Naive thymus-derived CD4-positive, alpha-beta T cell (primary cell): ENCODE results near the gene TESPA1. TPM values are rescaled to one million over a fixed set of nuclear protein-coding genes. Genes with fewer than 3 reads are reported as not detected.

Experiments
- ATAC-seq: fragments of 150-1000 bp; cut with Tn5 transposase; 2 replicates; pipeline ENCODE4 v1.10.0; 2021; ENCODE audit warnings: mild to moderate bottlenecking, moderate library complexity
- CTCF ChIA-PET: fragments of 350-600 bp; sonication (Branson Sonifier 250); formaldehyde crosslinking; loops from one replicate; lab custom pipeline; 2021; ENCODE audit warnings: antibody characterized with exemption; lab: Charles Lee
- POLR2A ChIA-PET: fragments of 350-600 bp; sonication (Branson Sonifier 250); formaldehyde crosslinking; loops from one replicate; lab custom pipeline; 2021; ENCODE audit warnings: antibody characterized with exemption, inconsistent platforms; lab: Charles Lee
- DNase-seq, 9 donors: peaks; one replicate each; pipeline versions ENCODE4 v3.0.0 to v3.0.0-alpha.2; 2020 to 2022; ENCODE audit warnings: mixed read lengths in 1 of 9
- H3K27ac ChIP-seq: one replicate; pipeline ENCODE4 v1.7.0; 2013; ENCODE audit warnings: mild to moderate bottlenecking, low read depth, low read length, moderate library complexity
- H3K27me3 ChIP-seq, 2 donors: one replicate each; pipeline ENCODE4 v1.7.0; 2013; ENCODE audit warnings: low read length in 2 of 2, mild to moderate bottlenecking in 2 of 2, moderate library complexity in 2 of 2; ENCODE audit not compliant: control insufficient read depth in 2 of 2, insufficient read depth in 2 of 2
- H3K36me3 ChIP-seq, 3 experiments: 1 replicate in 2 of 3; 2 replicates in 1 of 3; pipeline ENCODE4 v1.7.0; 2013; ENCODE audit warnings: low read length in 3 of 3, mild to moderate bottlenecking in 3 of 3, moderate library complexity in 1 of 3; ENCODE audit not compliant: insufficient read depth in 3 of 3, control insufficient read depth in 2 of 3
- H3K4me1 ChIP-seq, 2 donors: one replicate each; pipeline ENCODE4 v1.7.0; 2013; ENCODE audit warnings: low read length in 2 of 2, mild to moderate bottlenecking in 2 of 2, moderate library complexity in 1 of 2; ENCODE audit not compliant: control insufficient read depth in 2 of 2, insufficient read depth in 2 of 2
- H3K4me3 ChIP-seq: 2 replicates; pipeline ENCODE4 v1.7.0; 2013; ENCODE audit warnings: mild to moderate bottlenecking, low read length
- H3K9me3 ChIP-seq, 3 experiments: 1 replicate in 2 of 3; 2 replicates in 1 of 3; pipeline ENCODE4 v1.7.0; 2013; ENCODE audit warnings: low read length in 3 of 3; ENCODE audit not compliant: control insufficient read depth in 2 of 3
- H3K27ac Mint-ChIP-seq, 9 donors: one replicate each; pipeline ENCODE4 v1.8.0; 2020 to 2022; ENCODE audit warnings: mixed read lengths in 9 of 9, mild to moderate bottlenecking in 8 of 9, moderate library complexity in 5 of 9, inconsistent platforms in 2 of 9
- H3K27me3 Mint-ChIP-seq, 5 donors: one replicate each; pipeline ENCODE4 v1.8.0; 2021 to 2022; ENCODE audit warnings: mixed read lengths in 5 of 5, mild to moderate bottlenecking in 1 of 5
- H3K36me3 Mint-ChIP-seq, 5 donors: one replicate each; pipeline ENCODE4 v1.8.0; 2020 to 2022; ENCODE audit warnings: mixed read lengths in 5 of 5, mild to moderate bottlenecking in 3 of 5, inconsistent platforms in 1 of 5
- H3K4me1 Mint-ChIP-seq, 7 donors: one replicate each; pipeline ENCODE4 v1.8.0; 2020 to 2022; ENCODE audit warnings: mixed read lengths in 7 of 7, mild to moderate bottlenecking in 3 of 7, inconsistent platforms in 1 of 7
- H3K4me3 Mint-ChIP-seq, 10 donors: one replicate each; pipeline ENCODE4 v1.8.0; 2020 to 2022; ENCODE audit warnings: mild to moderate bottlenecking in 10 of 10, mixed read lengths in 10 of 10, moderate library complexity in 6 of 10, inconsistent platforms in 2 of 10
- H3K9me3 Mint-ChIP-seq, 11 donors: one replicate each; pipeline ENCODE4 v1.8.0; 2020 to 2022; ENCODE audit warnings: mixed read lengths in 11 of 11, mild to moderate bottlenecking in 4 of 11, inconsistent platforms in 1 of 11, moderate library complexity in 1 of 11
- intact Hi-C, 2 donors: fragments of 100-400 bp; cut with micrococcal nuclease; formaldehyde crosslinking; loops; one replicate each; pipeline ENCODE4 v1.15.1; 2023
- polyA plus RNA-seq, 2 donors: library from polyadenylated mRNA; unstranded; fragments of 300-500 nt; fragmentation: Illumina TruSeq; gene quantifications; one replicate each; pipeline ENCODE4 v1.2.3, GENCODE V29; 2021
- total RNA-seq, 6 experiments: library from RNA in 5 of 6; stranded (reverse) in 5 of 6; gene quantifications; 1 replicate in 5 of 6; 2 replicates in 1 of 6; pipeline ENCODE4 v1.2.3 and lab custom pipeline; 2021 to 2026

TESPA1 gene
- total and polyA plus RNA-seq, 7 experiments from 2014 or later, result 120 to 314 (median 186) TPM

DNA sequence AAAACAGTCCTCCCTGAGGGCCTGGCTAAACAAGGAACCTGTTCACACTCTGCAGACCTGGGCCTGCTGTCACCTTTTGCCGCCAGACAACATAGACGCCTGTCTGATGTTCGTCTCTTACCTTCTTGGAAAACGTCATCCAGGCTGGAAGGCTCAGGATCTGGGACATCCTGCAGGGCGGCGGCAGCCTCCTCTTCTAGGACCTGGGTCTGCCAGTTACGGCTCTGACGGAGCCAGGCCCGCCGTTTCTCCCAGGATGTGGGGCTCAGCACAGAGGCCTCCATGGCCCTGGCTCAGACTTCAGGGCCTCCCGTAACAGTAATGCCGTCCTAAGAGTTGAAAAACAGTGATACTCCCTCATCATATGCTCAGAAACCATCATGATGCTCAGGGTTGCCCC, 10.3 kb downstream of the TESPA1 start:
- no peaks in the 10 kb centered on the region for H3K27me3 Mint-ChIP-seq
- H3K27ac Mint-ChIP-seq, result peak overlapping the region; percentile 9 to 98 (median 93)
- ATAC-seq (no peak), DNase-seq (no peak)
- H3K9me3 ChIP-seq, result no peaks in the 10 kb centered on the region
- H3K4me3 ChIP-seq, result no peak overlapping the region
- H3K36me3 Mint-ChIP-seq, result peaks cover 26 to 71% (median 66%) of the 10 kb centered on the region in 5 donors
- peak overlapping the region; percentile 52 for H3K27ac ChIP-seq
- H3K4me1 ChIP-seq, result peaks cover 35 to 78% of the 10 kb centered on the region in 2 donors
- ChIA-PET POLR2A (interaction anchor here (0.7 to 15.6 kb wide), 4 partner anchors 11 to 233 kb away, joined by 3 to 309 read pairs (median 78); partner anchors contain the start of gene TESPA1), CTCF (interaction anchor here (0.5 to 3.2 kb wide), 6 partner anchors 8 to 230 kb away, joined by 3 to 14 read pairs (median 4); no protein-coding TSS in a partner anchor)
- peaks cover 0 to 4% (median 0%) of the 10 kb centered on the region in 11 donors for H3K9me3 Mint-ChIP-seq
- H3K4me3 Mint-ChIP-seq, result peak overlapping the region; percentile 18 to 98 (median 72)
- H3K4me1 Mint-ChIP-seq, result peaks cover 64 to 99% (median 97%) of the 10 kb centered on the region in 7 donors
- H3K36me3 ChIP-seq, result peaks cover 4 to 35% (median 19%) of the 10 kb centered on the region in 3 experiments
- intact Hi-C loops, result no loop called here
- H3K27me3 ChIP-seq, result no peaks in the 10 kb centered on the region

DNA sequence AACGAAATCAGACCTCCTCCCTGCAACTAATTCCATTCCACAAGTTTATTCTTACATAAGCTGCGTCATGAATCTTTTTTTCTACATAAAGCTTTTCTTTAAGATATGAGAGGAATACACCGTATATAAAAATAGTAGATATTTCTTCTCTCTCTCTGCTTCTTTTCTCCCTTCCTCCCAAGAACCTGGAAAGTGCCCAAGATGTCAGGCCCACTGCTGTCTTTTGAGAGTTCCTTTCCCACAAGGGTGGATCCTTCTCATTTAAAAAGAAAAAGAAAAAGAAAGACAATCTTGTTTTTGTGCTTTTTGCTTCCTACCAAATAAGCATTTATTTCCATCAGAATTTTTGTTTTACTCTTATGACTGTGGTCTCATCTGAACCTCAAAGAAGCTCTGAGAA, 11.0 kb downstream of the TESPA1 start:
- H3K4me3 Mint-ChIP-seq, result peak overlapping the region in 9 of 10 donors; percentile 12 to 98 (median 78)
- H3K27ac Mint-ChIP-seq, result peak overlapping the region; percentile 10 to 98 (median 93)
- Histone ChIP-seq H3K36me3 (peaks cover 4 to 35% (median 19%) of the 10 kb centered on the region in 3 experiments), H3K27ac (peak overlapping the region; percentile 52), H3K4me1 (peaks cover 28 to 73% of the 10 kb centered on the region in 2 donors), H3K9me3 (no peaks in the 10 kb centered on the region), H3K27me3 (no peaks in the 10 kb centered on the region), H3K4me3 (no peak overlapping the region)
- peaks cover 0 to 4% (median 0%) of the 10 kb centered on the region in 11 donors for H3K9me3 Mint-ChIP-seq
- peaks cover 59 to 98% (median 93%) of the 10 kb centered on the region in 7 donors for H3K4me1 Mint-ChIP-seq
- ATAC-seq (no peak), DNase-seq (no peak)
- ChIA-PET POLR2A (interaction anchor here (0.7 to 15.6 kb wide), 6 partner anchors 12 to 255 kb away, joined by 3 to 309 read pairs (median 4); partner anchors contain the start of gene TESPA1), CTCF (interaction anchor here (0.9 to 2.8 kb wide), 5 partner anchors 9 to 224 kb away, joined by 3 to 9 read pairs (median 4); no protein-coding TSS in a partner anchor)
- intact Hi-C loops, result no loop called here
- no peaks in the 10 kb centered on the region for H3K27me3 Mint-ChIP-seq
- peaks cover 23 to 64% (median 62%) of the 10 kb centered on the region in 5 donors for H3K36me3 Mint-ChIP-seq

DNA sequence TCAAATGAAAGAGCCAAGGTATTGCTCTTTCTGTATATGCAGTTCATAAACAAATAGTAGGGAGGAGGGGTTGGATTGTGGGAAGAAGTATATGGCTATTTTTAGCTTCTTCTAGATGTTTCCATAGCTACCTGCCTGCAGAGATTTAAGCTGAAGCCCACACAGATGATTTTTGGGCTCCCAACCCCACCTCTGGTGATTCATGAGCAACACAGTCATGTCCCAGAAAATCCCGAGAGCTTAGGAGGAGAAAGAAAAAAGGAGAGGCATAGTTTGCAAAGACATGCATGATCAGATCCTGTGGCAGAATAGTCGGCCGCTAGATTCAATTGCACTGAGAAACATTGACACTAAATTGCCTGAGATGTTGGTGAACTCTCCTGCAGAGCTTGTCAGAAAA, 13.8 kb downstream of the TESPA1 start:
- Mint-ChIP-seq H3K27ac (peak overlapping the region; percentile 46 to 98 (median 89)), H3K9me3 (peaks cover 0 to 3% (median 0%) of the 10 kb centered on the region in 11 donors), H3K36me3 (peaks cover 28 to 68% (median 64%) of the 10 kb centered on the region in 5 donors), H3K27me3 (no peaks in the 10 kb centered on the region), H3K4me1 (peaks cover 52 to 98% (median 95%) of the 10 kb centered on the region in 7 donors), H3K4me3 (peak overlapping the region in 8 of 10 donors; percentile 4 to 60 (median 30))
- intact Hi-C loops, result no loop called here
- Histone ChIP-seq H3K27me3 (no peaks in the 10 kb centered on the region), H3K4me1 (peaks cover 21 to 81% of the 10 kb centered on the region in 2 donors), H3K36me3 (peaks cover 9 to 49% (median 37%) of the 10 kb centered on the region in 3 experiments), H3K27ac (peak overlapping the region; percentile 53), H3K9me3 (no peaks in the 10 kb centered on the region), H3K4me3 (no peak overlapping the region)
- CTCF ChIA-PET, result interaction anchor here (0.8 to 3.5 kb wide), 6 partner anchors 9 to 221 kb away, joined by 3 to 20 read pairs (median 6); no protein-coding TSS in a partner anchor
- ATAC-seq, result no peak
- POLR2A ChIA-PET, result interaction anchor here (1.1 to 15.6 kb wide), 4 partner anchors 9 to 225 kb away, joined by 4 to 309 read pairs (median 97); partner anchors contain the start of gene TESPA1
- DNase-seq, result no peak

DNA sequence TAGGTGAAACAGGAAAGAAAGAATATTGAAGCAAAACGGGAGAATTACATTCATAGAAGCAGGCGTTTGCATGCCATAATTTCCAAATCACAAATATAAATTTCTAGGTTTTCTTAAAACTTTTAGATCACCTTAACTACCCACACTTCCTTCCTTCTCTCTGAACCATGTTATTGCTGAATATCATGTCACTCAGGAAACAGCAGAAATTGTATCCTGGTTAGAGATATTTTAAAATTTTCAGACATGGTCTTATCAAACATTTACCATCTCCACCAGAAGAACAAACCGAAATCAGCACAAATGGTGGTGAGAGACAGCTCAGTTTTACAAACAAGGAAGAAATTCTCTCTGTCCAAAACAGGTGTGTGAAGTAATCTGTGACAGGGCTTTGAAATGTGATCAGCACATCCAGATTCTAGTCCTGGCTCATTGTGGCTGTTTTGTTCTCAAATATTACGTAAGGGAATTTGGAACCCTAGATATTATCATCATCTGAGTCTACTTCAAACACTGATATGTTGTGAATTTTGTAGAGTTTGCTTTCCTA, 16.3 kb downstream of the TESPA1 start:
- H3K27ac ChIP-seq, result peak overlapping the region; percentile 57
- ATAC-seq (peak; percentile 79), DNase-seq (peak in 7 of 9 donors; percentile 43 to 77 (median 64))
- H3K36me3 ChIP-seq, result peaks cover 17 to 54% (median 41%) of the 10 kb centered on the region in 3 experiments
- H3K4me3 ChIP-seq, result peak overlapping the region; percentile 2
- Mint-ChIP-seq H3K27me3 (no peaks in the 10 kb centered on the region), H3K9me3 (peaks cover 0 to 2% (median 0%) of the 10 kb centered on the region in 11 donors), H3K4me1 (peaks cover 39 to 95% (median 94%) of the 10 kb centered on the region in 7 donors), H3K36me3 (peaks cover 24 to 68% (median 67%) of the 10 kb centered on the region in 5 donors), H3K4me3 (peak overlapping the region; percentile 38 to 88 (median 79)), H3K27ac (peak overlapping the region; percentile 82 to 96 (median 90))
- ChIA-PET CTCF (interaction anchor here (0.7 to 2.1 kb wide), 10 partner anchors 10 to 219 kb away, joined by 3 to 10 read pairs (median 4); no protein-coding TSS in a partner anchor), POLR2A (interaction anchor here (0.6 to 15.6 kb wide), 10 partner anchors 7 to 216 kb away, joined by 3 to 309 read pairs (median 3); partner anchors contain the start of gene TESPA1)
- peaks cover 15 to 67% of the 10 kb centered on the region in 2 donors for H3K4me1 ChIP-seq
- H3K27me3 ChIP-seq, result no peaks in the 10 kb centered on the region
- no peaks in the 10 kb centered on the region for H3K9me3 ChIP-seq
- intact Hi-C loops, result loop anchor here (1.0 to 2.0 kb wide), 3 partner anchors 9 to 16 kb away; partner anchors contain the start of gene TESPA1 (in 1 of the 2)

DNA sequence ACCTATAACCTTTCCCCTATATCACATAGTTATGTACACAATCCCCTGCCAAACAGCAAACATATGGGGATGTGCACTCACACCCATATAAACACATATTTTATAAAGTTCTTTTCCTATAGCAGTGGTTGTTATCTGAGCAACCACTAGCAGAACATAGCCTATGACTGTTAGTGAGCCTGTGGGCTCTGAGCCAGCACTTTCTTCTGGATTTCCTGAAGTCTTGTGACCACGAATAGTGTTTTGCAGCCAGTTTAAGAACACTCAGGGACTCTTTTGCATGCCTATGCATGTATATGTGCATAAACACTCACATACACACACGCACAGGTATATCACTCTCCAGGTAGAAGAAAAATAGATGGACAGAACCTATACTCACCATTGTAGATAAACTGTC, 17.1 kb downstream of the TESPA1 start:
- peaks cover 27 to 68% (median 66%) of the 10 kb centered on the region in 5 donors for H3K36me3 Mint-ChIP-seq
- Histone ChIP-seq H3K9me3 (no peaks in the 10 kb centered on the region), H3K27me3 (no peaks in the 10 kb centered on the region), H3K4me3 (peak overlapping the region; percentile 2), H3K4me1 (peaks cover 15 to 65% of the 10 kb centered on the region in 2 donors), H3K27ac (peak overlapping the region; percentile 57), H3K36me3 (peaks cover 25 to 54% (median 36%) of the 10 kb centered on the region in 3 experiments)
- no peaks in the 10 kb centered on the region for H3K27me3 Mint-ChIP-seq
- ChIA-PET CTCF (interaction anchor here (0.9 to 3.4 kb wide), 5 partner anchors 13 to 218 kb away, joined by 3 to 26 read pairs (median 5); no protein-coding TSS in a partner anchor), POLR2A (interaction anchor here (1.1 to 15.6 kb wide), 5 partner anchors 6 to 113 kb away, joined by 3 to 309 read pairs (median 40); partner anchors contain the start of gene TESPA1)
- H3K27ac Mint-ChIP-seq, result peak overlapping the region; percentile 80 to 96 (median 90)
- ATAC-seq (peak; percentile 56), DNase-seq (peak in 5 of 9 donors; percentile 37 to 60 (median 49))
- peaks cover 0 to 2% (median 0%) of the 10 kb centered on the region in 11 donors for H3K9me3 Mint-ChIP-seq
- peak overlapping the region; percentile 38 to 88 (median 79) for H3K4me3 Mint-ChIP-seq
- intact Hi-C loops, result no loop called here
- H3K4me1 Mint-ChIP-seq, result peaks cover 37 to 95% (median 94%) of the 10 kb centered on the region in 7 donors

DNA sequence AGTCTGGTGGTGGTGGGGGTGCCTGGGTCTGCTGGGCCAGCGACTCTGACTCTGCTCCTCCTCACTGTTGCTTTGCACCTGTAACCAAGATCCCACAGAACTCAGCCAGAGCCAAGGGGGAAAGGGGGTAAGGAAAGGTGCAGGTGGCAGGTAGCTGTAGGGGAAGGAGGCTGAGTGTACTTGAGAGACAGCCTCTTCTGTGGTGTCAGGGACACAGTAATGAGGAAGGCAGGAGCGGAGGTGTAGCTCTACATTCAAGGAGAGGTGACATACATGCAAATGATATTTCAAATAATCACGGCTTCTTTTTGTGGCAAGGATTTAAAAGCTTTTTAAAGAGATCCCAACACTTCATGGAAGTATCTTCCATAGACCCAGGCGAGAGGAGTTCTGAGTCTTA, 23.4 kb downstream of the TESPA1 start:
- Histone ChIP-seq H3K27ac (no peak overlapping the region), H3K4me3 (no peak overlapping the region), H3K9me3 (no peaks in the 10 kb centered on the region), H3K4me1 (peaks cover 22 to 68% of the 10 kb centered on the region in 2 donors), H3K36me3 (peaks cover 22 to 77% (median 35%) of the 10 kb centered on the region in 3 experiments), H3K27me3 (no peaks in the 10 kb centered on the region)
- H3K9me3 Mint-ChIP-seq, result no peaks in the 10 kb centered on the region
- POLR2A ChIA-PET, result interaction anchor here (1.1 to 11.6 kb wide), 4 partner anchors 13 to 211 kb away, joined by 3 to 154 read pairs (median 22); partner anchors contain the start of gene TESPA1
- H3K4me1 Mint-ChIP-seq, result peaks cover 55 to 100% (median 96%) of the 10 kb centered on the region in 7 donors
- H3K27me3 Mint-ChIP-seq, result no peaks in the 10 kb centered on the region
- H3K36me3 Mint-ChIP-seq, result peaks cover 22 to 82% (median 62%) of the 10 kb centered on the region in 5 donors
- peak overlapping the region in 8 of 9 donors; percentile 59 to 94 (median 83) for H3K27ac Mint-ChIP-seq
- CTCF ChIA-PET, result interaction anchor here (0.6 to 7.1 kb wide), 10 partner anchors 8 to 259 kb away, joined by 3 to 77 read pairs (median 6); partner anchors contain the start of gene TESPA1
- intact Hi-C loops, result no loop called here
- H3K4me3 Mint-ChIP-seq, result peak overlapping the region in 8 of 10 donors; percentile 3 to 69 (median 44)
- DNase-seq, result no peak
- no peak for ATAC-seq
